Activated CD4-positive, alpha-beta T cell treated with anti-CD3 and anti-CD28 coated beads, Interleukin-10, Interleukin-2, amounts not matched to agents 100 ng/mL and 50 ng/mL, durations not matched to agents 16 hours and 8 hours (primary cell): ENCODE results near the gene KRT81.
A peak's percentile ranks its signal among the peaks of the same experiment; 100 is the strongest.

ENCODE experiments used
- DNase-seq: peaks from one replicate; pipeline ENCODE4 v3.0.0-alpha.2; 2020

KRT81 gene

DNA sequence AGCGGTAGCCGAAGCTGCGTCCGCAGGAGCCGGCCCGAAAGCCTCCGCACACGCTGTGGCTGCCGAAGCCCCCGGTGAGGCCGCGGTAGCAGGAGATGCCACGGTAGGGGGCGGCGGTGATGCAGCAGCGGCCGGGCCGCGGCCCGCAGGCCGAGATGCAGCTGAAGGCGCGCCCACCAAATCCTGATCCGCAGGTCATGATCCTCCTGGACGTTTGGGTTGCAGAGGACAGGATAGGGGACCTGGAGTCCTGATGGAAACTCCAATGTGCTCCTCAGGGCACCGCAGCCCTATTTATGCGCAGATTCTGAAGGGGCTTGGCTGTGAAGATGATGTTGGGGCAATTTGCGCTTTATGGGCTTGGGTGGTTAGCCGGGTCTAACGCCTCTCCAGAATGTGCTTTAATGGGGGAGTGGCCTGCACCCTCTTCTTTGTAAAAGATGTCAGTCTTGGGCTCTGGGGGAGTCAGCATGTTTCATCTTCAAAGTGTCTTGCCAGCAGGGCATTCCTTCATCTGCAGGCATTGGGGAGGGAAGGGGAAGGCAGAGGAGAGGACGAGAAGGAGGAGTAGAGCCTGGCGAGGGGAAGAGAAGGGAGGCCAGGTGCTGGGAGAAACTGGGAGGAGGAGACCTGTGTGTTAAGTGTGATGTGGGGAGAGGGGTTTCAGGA, at the start of gene KRT81:
Gene KRT81 (minus strand): TSS at position 268 of the 669 bp plus-strand sequence. CDS start 69 bp downstream, at position 199.
- DNase-seq = no peak

DNA sequence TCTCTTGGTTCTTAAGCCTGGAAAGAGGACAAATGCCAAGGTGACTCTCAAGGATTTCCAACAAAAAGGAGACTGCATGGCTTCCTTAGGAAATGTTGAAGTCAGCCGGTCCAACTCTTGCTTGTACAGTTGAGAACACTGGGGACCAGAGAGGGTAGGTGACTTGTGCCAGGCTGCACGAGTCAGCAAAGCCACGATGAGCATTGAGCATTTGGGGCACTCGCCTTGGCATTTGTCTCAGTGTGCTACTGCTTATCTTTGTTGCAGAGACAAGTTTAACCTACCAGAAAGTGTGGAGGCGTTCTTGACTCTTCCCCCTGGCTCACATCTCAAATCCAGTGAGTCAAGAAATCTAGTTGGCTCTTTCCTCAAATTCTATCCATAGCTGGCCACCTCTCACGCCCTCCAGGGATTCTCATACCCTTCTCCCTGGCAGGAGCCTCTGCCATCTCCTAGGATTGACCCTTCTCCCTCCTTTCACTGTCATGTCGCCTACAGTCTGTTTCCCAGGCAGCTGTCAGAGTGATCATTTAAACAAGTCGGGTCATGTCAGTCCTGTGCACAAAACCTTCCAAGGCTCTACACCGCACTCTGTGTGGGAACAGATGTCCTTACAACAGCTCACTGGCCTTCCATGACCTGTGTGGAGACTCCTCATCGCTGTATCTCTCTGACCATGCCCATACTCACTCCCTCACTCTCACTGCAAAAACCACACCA, 47.1 kb upstream of the KRT81 start:
- DNase-seq = no peak

DNA sequence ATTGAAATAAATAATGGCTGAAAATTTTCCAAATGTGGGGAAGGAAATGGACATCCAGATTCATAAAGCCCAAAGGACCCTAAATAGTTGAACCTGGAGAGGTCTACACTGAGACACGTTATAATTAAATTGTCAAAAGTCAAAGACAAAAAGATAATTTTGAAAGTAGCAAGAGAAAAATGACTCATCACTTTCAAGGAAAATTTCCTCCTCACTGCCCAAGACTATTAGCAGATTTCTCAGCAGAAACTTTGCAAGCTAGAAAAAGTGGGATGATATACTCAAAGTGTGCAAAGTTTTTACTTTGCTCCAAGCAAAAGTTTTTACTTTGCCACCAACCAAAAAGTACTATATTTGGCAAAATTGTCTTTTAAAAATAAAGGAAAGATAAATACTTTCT, 45.7 kb upstream of the KRT81 start:
- DNase-seq = no peak

DNA sequence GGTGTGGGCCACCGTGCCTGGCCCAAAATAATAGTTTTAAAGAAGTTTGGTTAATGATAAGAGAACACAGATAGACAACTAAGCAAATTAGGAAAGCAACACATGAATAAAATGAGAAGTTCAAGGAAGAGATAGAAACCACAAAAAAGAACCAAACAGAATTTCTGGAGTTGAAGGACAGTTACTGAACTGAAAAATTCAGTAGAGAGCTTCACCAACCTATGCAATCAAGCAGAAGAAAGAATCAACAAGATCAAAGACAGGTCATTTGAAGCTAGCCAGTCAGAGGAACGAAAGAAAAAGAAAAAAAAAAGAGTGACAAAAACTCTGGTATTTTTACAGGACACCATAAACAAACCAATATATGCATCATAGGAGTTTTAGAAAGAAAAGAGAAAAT, 45.3 kb upstream of the KRT81 start:
- no peak for DNase-seq

DNA sequence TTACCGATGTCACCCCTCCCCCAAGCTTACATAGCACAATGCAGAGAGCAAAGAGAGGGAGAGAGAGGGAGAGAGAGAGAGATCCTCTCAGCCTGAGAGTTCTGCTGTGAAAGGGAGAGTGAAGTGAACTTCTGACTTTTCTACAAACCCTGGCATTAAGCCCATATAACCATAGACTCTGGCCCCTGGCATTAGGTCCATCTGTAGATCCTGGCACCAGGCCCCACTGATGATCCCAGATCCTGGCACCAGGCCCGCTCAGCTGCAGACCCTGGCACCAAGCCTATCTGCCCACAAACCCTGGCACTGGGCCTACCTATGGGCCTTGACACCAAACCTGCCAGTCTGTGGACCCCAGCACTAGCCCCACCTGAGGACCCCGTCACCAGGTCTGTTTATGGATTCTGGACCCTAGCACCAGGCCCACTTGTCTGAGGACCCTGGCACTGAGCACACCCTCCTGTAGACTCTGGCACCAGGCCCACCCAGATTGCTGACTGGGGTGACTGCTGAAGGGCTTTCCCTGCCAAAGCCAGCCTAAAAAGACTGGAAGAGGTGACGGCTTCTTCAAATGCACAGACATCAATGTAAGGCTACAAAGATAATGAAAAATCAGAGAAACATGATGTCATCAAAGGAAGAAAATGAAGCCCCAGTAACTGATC, 44.4 kb upstream of the KRT81 start:
- no peak for DNase-seq

DNA sequence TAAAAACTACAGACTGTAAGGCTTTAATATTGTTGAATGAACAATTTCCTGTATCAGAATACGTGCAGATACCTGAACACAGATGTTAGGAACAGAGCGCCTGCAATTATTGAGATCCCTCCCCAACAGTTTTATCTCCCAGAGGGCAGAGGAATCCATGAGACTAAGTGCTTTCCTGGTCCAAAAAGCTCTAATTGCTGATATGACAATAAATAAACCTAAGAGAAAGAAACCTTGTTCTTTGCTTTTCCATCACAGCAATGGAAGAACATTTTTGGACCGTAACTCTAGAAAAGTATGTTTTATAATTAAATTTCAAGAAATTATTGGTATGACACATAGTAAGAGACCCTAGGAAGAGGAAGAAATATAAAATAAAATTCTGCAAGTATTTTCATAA, 42.9 kb upstream of the KRT81 start:
- no peak for DNase-seq

DNA sequence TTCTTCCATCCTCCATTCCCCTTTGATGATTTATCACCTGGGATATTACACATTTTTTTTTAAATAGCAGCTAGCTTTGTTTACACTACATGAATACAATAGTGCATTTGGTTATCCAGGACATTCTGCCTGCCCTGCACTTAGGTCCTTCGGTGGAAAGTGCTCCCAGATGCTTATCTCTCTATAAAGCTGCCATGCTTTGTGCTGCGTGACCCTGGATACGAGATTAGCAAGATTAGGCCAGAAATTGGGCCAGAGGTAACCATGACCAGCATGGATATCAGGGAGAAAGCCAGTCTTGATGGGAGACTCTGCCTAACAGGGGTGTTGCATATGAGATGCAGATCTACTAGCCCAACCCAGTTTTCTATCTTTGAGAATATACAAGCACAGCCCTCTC, 42.0 kb upstream of the KRT81 start:
- DNase-seq = no peak

DNA sequence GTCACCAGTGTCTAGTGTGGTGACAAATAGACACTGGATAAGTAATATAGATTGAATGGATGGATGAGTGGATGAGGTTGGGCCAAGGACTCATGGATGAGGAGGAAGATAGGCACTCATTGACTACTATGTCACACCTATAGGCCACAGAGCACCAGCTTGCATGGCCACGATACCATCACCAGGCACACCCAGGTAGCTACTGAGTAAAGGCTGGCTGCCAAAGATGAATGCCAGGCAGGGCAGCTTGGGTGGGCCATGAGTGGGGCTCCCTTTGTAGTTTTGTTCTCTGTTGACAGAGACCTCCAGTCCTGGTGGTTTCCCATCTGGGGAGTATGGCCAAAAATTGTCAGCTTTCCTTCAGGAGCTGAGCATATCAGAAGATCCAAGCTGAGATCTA, 41.0 kb upstream of the KRT81 start:
- DNase-seq = no peak

DNA sequence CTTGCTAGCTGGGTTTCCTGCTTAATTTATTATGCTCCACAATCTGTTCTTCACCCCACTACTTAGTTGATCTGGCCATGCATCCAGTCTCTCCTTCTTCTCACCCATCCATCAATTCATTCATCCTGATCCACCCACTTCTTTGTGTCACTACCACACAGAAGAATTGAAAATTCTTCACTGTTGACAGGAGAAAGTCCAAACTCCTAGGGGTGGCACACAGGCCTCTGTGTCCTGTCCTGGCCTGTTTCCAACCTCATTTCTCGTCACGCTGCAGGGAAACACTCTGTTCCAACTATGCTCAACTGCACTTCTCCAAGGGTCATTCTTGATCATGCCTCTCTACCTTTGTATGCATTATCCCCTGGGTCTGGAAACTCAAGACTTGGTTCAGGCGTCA, 40.5 kb upstream of the KRT81 start:
- DNase-seq = no peak

DNA sequence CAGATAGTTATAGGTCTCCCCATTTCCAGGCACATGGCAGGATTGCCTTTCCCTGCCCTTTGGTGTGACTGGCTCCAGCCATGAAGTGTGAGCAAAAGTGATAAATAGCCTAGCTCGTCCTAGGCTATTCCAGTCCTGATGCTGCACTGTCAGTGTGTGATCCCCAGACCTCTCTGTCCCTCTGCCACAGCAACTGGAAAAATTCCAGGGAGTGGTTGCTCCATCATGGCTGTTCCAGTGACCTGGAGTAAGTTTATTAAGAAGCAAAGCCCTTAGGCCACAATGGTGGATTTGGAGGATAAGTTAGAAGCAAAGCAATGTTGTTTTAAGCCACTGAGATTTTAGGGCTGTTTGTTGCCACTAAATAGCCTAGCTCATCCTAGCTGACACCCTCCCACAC, 39.7 kb upstream of the KRT81 start:
- DNase-seq = no peak

DNA sequence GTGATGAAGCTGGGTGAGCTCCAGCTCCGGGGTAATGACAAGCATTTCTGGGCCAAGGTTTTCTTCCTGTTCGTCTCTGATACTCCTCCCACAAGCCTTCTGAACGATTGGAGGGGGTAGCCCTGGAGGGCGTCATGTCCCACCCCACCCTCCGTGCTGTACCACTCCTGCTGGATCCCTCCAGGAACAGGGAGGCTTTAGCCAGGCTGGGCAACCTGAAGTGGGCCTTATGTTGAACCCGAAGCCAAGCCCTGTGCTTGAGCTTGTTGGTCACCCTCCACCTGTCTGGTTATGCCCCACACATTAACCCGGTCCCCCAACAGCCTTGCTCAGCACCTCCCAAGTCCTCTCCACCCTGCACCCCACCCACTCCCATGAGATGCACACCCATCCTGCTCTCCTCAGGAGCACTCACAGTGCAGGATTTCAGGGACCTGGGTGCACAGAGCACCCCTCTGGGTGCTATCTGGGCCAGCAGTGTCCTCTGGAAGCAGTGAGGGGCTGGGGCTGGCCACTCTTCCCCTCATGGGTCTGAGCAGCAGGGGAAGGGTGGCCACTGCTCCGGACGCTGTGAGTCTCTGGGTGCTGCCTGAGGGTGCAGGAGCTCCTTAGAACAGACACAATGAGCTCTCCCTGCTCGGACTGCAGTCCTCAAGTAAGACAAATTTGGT, 36.6 kb upstream of the KRT81 start:
- no peak for DNase-seq

DNA sequence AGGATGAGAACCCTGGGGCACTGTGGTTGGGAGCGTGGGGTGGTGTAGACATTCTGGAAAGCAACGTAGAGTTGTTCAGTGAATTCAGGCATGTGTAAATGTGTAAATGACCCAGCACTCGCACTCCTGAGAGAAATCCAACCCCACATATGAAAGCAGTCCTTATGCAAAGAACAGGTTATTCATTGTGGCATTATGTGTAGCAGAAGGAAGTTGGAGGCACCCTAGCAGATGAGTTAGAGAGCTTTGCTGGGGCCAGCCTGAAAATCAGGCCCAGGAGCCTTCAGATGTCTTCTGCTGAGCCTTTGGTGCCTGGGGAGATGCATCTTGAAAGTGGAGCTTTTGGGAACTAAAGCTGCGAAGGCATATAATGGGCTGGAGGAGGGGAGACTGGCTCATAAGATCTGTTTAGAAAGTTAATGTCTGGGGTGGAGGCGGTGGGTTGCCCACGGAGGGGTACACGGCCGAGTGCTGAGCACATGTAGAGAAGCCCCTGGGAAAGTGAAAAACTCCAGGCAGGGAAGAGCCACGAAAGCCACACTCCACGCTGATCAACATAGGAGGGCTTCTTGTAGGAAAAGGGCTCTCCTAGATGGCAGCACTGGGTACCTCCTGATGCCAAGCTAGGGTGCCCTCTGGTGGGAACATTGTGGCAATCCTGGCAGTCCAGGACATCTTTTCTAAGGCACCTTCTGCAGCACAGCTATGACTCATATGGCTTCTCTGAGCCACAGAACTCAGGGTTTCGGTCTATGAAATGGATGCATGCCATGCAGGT, 35.9 kb upstream of the KRT81 start:
- peak; percentile 93 for DNase-seq

DNA sequence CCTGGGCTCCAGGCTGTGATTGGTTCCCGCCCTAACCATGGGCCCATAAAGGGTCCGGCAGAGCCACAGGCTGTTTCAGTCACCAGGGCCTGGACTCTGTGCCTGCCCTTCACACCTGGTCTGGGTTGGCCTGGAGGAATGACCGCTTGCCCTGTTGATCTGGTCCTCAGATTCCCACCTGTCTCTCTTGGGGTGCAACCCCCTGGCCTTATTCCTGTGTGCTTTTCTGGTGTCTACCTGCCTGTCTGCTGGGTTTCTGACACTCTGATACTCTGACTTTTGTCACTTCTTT, 32.8 kb upstream of the KRT81 start:
- DNase-seq = no peak

DNA sequence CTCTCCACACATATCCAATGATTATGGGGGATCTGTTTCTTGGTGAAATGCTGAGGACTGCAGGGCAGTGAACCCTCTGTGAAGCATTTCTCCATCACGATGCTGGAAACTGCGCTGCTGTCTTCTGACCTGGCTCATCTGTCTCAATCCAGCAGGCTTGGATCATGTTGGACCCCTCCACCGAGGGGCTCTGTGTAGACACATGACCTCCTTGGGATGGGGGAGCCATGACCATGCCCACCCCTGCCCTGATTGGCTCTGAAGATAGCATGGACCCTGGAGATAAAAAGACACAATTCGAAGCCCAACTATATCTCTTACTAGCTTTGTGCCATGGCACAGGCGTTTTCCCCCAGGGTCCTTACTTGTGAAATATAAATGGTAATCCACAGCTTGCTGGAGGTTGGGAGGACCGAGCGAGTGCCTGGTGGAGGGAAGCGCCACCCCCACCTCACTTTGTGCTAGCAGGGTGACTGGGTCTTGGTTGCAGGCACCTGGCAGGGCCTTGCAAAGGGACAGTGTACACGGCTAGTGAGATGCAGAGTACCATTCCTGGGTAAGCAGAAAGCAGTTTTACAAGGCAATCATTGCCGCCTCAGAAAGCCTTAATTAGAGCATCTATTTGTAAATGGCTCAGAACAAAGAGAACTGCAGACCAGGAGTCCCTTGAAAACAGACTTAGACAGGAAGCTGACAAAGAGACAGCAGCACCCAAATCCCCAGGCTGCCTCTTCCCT, 32.2 kb upstream of the KRT81 start:
- DNase-seq = no peak

DNA sequence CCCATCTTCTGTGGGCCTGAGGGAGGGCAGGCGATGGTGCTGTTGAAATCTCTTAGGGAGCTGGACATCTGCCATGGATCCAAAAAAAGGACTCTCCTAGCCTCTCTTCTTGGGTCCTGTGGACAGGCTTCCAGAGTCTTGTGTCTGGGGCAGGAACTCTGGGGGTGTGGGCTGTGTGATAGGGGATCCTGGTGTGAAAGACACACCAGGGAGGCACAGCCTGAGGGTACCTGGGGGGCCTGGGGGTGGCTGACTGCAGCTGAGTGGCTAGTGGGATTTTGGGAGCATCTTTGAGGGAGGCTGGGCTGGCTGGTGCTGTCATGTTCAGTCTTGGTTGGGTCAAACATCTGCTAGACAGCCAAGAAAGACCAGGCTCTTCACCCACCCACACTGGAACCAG, 31.7 kb upstream of the KRT81 start:
- no peak for DNase-seq

DNA sequence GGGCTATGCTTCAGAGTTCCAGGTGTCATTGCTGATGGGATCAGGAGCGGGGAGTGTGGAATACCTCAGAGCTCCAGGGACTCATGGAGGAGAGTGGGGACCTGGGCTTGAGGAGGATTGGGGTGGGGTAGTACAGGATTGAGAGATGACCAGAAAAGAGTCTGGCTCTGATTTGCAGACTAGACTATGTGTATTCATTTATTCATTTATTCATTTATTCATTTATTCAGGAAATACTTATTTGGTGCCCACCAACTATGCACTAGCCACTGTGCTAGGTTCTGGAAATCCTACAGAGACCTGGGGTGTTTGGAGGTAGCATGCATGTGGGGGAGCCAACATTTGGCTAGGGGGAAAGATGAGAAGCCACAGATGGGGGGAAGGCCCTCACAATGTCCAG, 30.7 kb upstream of the KRT81 start:
- DNase-seq = no peak

DNA sequence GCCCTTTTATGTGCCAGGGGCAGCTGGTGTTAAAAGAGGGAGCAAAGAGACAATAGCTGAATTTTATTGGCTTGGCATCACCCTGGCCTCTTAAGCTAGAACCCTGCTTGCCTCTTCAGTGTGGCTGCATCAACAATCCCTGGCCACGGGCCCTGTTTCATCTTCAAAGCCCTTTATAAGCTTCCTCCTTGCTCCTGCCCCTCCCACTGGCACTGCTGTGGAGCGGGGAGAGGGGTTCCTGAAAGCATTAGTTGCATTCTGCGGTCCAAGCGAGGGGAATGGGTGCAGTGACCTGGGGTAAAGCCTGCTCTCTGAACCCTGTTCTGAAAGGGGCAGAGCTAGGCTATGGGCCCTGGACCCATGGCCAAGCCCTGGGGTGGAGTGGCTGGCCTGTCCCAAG, 30.1 kb upstream of the KRT81 start:
- no peak for DNase-seq

DNA sequence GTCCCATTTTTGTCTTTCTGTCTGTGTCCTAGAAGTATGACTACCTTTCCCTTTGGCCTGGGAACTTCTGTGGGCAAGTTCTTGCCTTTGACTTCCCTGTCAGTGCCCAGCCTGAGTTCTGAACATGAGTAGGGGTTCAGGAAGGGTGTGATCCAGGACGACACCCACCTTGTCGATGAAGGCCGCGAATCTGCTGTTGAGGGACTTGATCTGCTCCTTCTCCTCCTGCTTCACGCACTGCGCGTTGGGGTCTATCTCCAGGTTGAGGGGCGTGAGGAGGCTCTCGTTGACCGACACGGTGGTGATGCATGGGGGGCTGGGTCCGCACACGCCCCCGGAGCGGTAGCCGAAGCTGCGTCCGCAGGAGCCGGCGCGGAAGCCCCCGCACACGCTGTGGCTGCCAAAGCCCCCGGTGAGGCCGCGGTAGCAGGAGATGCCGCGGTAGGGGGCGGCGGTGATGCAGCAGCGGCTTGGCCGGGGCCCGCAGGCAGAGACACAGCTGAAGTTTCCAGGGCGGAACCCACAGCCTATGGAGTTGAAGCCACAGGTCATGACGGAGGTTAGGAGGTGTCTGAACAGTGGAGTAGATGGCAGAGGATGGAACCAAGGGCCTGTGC, 29.6 kb upstream of the KRT81 start, which contains the start of gene KRT83:
Gene KRT83 (minus strand): TSS at position 615 of the 617 bp plus-strand sequence. CDS start 63 bp downstream, at position 552.
- DNase-seq = no peak

DNA sequence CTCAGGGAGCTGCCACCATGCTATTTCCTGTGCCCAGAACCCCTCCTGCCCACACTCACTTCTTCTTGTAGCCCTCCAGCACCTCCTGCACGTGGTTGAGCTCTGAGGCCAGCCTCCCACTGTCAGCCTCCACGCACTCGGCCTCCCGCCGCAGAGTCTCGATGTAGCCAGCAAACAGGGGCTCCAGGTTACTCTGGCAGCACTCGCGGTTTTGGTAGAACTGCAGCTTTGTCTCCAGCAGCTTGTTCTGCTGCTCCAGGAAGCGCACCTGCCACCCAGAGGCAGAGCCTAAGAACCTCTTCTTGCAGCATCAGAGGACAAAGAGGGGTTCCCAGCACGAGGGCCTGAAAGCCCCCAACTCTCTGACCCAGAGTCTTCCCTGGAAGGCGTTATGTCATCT, 27.8 kb upstream of the KRT81 start:
- no peak for DNase-seq

DNA sequence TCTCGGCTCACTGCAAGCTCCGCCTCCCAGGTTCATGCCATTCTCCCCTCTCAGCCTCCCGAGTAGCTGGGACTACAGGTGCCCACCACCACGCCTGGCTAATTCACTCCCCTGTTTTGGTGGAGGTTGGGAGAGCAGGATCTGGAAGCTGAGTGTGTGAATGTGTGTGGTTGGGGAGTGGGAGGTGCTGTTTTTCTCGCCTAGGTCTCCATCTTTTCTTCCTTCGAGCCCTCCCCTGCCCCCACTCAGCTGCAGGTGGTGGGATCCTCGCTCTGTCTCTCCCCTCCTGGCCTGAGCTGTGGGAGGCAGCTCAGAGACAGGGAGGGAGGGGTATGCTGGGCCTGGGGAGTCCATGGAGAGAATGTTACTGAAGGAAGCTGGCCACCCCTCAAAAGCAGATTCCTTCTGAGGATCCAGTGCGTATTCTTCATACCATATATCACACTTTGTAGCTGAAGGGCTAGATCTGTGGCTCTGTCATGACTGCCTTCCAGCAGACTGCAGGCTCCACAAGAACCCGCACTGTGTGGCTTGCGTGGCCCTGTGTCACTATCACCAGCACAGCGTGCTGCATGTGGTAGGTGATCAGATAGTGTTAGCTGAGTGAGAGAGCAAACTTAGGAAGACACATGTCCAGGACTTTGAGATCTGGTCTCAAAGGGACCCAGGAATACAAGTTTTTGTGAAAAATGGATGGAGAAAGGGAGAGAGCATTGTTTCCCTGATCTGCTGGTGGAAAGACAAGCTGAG, 27.1 kb upstream of the KRT81 start:
- no peak for DNase-seq

DNA sequence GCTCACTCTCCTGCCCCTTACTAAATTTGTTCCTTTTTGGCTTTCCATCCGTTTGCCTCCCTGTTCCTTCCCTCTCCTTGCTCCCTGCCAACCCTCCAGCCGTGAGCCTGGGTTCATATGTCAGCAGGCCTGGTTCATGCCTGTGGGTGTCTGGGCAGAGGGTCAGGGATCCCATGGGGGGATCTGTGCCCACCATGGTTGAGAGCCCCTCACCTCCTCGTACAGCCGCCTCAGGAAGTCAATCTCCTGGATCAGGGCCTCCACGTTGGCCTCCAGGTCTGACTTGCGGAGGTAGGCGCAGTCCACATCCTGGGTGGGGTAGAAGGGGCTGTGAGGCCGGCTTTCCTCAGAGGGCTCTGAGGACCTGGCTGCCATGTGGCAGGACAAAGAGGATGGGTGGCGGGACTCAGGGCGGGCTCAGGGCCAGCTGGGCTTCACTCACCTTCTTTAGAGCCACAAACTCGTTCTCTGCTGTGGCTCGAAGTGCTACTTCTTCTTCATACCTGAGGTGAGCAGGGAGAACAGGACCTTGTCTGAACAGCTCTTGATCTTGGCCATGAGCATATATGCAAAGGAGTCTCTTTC, 26.2 kb upstream of the KRT81 start:
- DNase-seq = no peak
